ENCODE measurements around the gene PNMA3. TPM values are rescaled to one million over a fixed set of nuclear protein-coding genes. Genes with fewer than 3 reads are reported as not detected.
"Not testable (repeated sequence)": the region's sequence is repeated elsewhere in the genome, so short reads cannot be mapped to it uniquely, and the experiment has no call there.

The PNMA3 gene
- total RNA-seq, 1 donor from 2014 or later, result not detected

- DNase-seq (ENCODE audit: low read depth in 2 of 2), result not testable (repeated sequence)
These were observed 17.1 kb downstream of the PNMA3 start for GRCh38 chrX:153073331-153073730.

GRCh38 chrX:153074262-153074899, 18.1 kb downstream of the PNMA3 start:
- no peak for DNase-seq (ENCODE audit: low read depth in 2 of 2)

GRCh38 chrX:153074935-153075334, 18.7 kb downstream of the PNMA3 start:
- DNase-seq (ENCODE audit: low read depth in 2 of 2), result no peak

GRCh38 chrX:153075366-153075765, 19.1 kb downstream of the PNMA3 start:
- DNase-seq (ENCODE audit: low read depth in 2 of 2), result no peak

GRCh38 chrX:153077437-153078135, 21.3 kb downstream of the PNMA3 start:
- not testable (repeated sequence) for DNase-seq (ENCODE audit: low read depth in 2 of 2)

- not testable (repeated sequence) for DNase-seq (ENCODE audit: low read depth in 2 of 2)
These were observed 27.1 kb downstream of the PNMA3 start for GRCh38 chrX:153083238-153083923.

GRCh38 chrX:153102418-153102817, 46.1 kb downstream of the PNMA3 start:
- DNase-seq (ENCODE audit: low read depth in 2 of 2), result no peak

- not testable (repeated sequence) for DNase-seq (ENCODE audit: low read depth in 2 of 2)
These were observed 48.7 kb downstream of the PNMA3 start for GRCh38 chrX:153104959-153105358.

- DNase-seq (ENCODE audit: low read depth in 2 of 2), result not testable (repeated sequence)
These were observed 50.0 kb downstream of the PNMA3 start for GRCh38 chrX:153106092-153106801.

Other genes with a start within 250 kb of the PNMA3 start
- gene CETN2, start 225.7 kb upstream of the PNMA3 start, total RNA-seq, result 14.4 and 17.3 TPM in 2 replicates
- 13.9 and 15.5 TPM in 2 replicates for gene NSDHL, start 225.4 kb upstream of the PNMA3 start, total RNA-seq
- gene ZNF185, start 158.4 kb upstream of the PNMA3 start, total RNA-seq, result 6.5 and 8.5 TPM in 2 replicates
- gene PNMA5, start 62.4 kb upstream of the PNMA3 start, total RNA-seq, result not detected in 2 replicates
- gene PNMA6A, start 16.0 kb downstream of the PNMA3 start, total RNA-seq, result 0.39 and 1.0 TPM in 2 replicates
- not detected in 2 replicates for gene MAGEA1, start 122.8 kb downstream of the PNMA3 start, total RNA-seq

Data from dermis microvascular lymphatic vessel endothelial cell (primary cell).